ENCODE data around the gene CSNK1G1.

Gene CSNK1G1

DNA sequence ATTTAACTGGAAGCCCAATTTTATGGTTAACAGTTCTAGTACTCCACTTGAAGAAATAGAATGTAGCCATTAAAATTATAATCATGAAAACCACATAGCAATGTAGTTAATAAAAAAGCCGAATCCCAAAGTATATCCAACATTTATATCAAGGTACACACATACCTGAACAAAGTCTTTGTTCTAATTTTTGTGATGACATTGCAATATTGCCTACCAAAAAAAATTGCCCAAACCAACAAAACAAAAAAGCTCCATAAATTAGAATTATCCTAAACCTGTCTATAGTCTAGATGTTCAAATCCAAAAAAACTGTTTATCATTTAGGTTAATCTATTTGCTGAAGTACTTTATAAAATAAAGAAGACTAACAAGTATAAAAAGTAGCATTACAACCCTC is 70.8 kb downstream of the CSNK1G1 start:
- H3K9me3 ChIP-seq (ENCODE audit: control insufficient read depth, insufficient read depth, low read length) = no peaks in the 10 kb centered on the region
- H3K79me2 ChIP-seq (ENCODE audit: control insufficient read depth, low read length) = peaks cover 26% of the 10 kb centered on the region
- no peaks in the 10 kb centered on the region for H4K20me1 ChIP-seq (ENCODE audit: control insufficient read depth, insufficient read depth, low read depth, low read length)
- H3F3A ChIP-seq (ENCODE audit: control insufficient read depth, insufficient read depth) = no peaks in the 10 kb centered on the region
- H3K9me2 ChIP-seq (replicated peaks; ENCODE audit: control insufficient read depth, low read length) = no peaks in the 10 kb centered on the region
- H3K27me3 ChIP-seq (ENCODE audit: control insufficient read depth, low read length) = no peaks in the 10 kb centered on the region
- H3K36me3 ChIP-seq (ENCODE audit: control insufficient read depth, low read length) = no peaks in the 10 kb centered on the region
- no peak overlapping the region for H3K27ac ChIP-seq (ENCODE audit: low read depth, low read length)
- TF ChIP-seq EZH2phosphoT487 (IDR thresholded peaks at IDR 0.05; ENCODE audit: borderline replicate concordance, low read length) = no peak
- TF ChIP-seq CTCF (IDR thresholded peaks at IDR 0.05; ENCODE audit: low read depth, low read length, poor library complexity, severe bottlenecking) = no peak
- no peaks in the 10 kb centered on the region for H3K4me1 ChIP-seq (ENCODE audit: control insufficient read depth, low read length)
- no peak overlapping the region for H3K4me2 ChIP-seq (ENCODE audit: low read length)
- H3K4me3 ChIP-seq (ENCODE audit: low read length) = no peak overlapping the region

GRCh38 chr15:64284042-64284441 is 71.9 kb downstream of the CSNK1G1 start:
- Histone ChIP-seq H3K36me3 (ENCODE audit: control insufficient read depth, low read length) (no peaks in the 10 kb centered on the region; the same call in 1 of the 2 replicates), H3K4me2 (ENCODE audit: low read length) (no peak overlapping the region), H4K20me1 (ENCODE audit: control insufficient read depth, insufficient read depth, low read depth, low read length) (no peaks in the 10 kb centered on the region), H3K4me1 (ENCODE audit: control insufficient read depth, low read length) (no peaks in the 10 kb centered on the region), H3K27me3 (ENCODE audit: control insufficient read depth, low read length) (no peaks in the 10 kb centered on the region), H3K27ac (ENCODE audit: low read depth, low read length) (no peak overlapping the region), H3K4me3 (ENCODE audit: low read length) (no peak overlapping the region), H3K9me2 (replicated peaks; ENCODE audit: control insufficient read depth, low read length) (no peaks in the 10 kb centered on the region), H3F3A (ENCODE audit: control insufficient read depth, insufficient read depth) (no peaks in the 10 kb centered on the region), H3K9me3 (ENCODE audit: control insufficient read depth, insufficient read depth, low read length) (no peaks in the 10 kb centered on the region), H3K79me2 (ENCODE audit: control insufficient read depth, low read length) (peaks cover 19% of the 10 kb centered on the region)
- no peak for TF ChIP-seq CTCF (IDR thresholded peaks at IDR 0.05; ENCODE audit: low read depth, low read length, poor library complexity, severe bottlenecking)
- TF ChIP-seq EZH2phosphoT487 (IDR thresholded peaks at IDR 0.05; ENCODE audit: borderline replicate concordance, low read length) = no peak

DNA sequence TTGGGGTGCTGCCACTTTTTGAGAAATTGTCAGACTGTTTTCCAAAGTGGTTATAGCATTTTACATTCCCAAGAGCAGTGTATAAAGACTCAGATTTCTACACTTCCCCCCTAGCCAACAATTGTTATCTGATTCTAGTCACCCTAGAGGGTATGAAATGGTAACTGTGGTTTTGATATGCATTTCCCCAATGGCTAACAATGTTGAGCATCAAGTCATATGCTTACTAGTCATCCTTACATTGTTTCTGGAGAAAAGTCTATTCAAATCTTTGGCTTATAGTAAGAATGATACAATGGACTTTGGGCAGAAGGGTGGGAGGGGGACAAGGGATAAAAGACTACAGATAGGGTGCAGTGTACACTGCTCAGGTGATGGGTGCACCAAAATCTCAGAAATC is 73.3 kb downstream of the CSNK1G1 start:
- Histone ChIP-seq H3K9me2 (replicated peaks; ENCODE audit: control insufficient read depth, low read length) (no peaks in the 10 kb centered on the region), H3K4me1 (ENCODE audit: control insufficient read depth, low read length) (no peaks in the 10 kb centered on the region), H3K4me2 (ENCODE audit: low read length) (no peak overlapping the region), H3K27me3 (ENCODE audit: control insufficient read depth, low read length) (no peaks in the 10 kb centered on the region), H3K9me3 (ENCODE audit: control insufficient read depth, insufficient read depth, low read length) (no peaks in the 10 kb centered on the region), H4K20me1 (ENCODE audit: control insufficient read depth, insufficient read depth, low read depth, low read length) (no peaks in the 10 kb centered on the region), H3K36me3 (ENCODE audit: control insufficient read depth, low read length) (no peaks in the 10 kb centered on the region; the same call in 1 of the 2 replicates), H3K27ac (ENCODE audit: low read depth, low read length) (no peak overlapping the region), H3K4me3 (ENCODE audit: low read length) (no peak overlapping the region), H3F3A (ENCODE audit: control insufficient read depth, insufficient read depth) (no peaks in the 10 kb centered on the region), H3K79me2 (ENCODE audit: control insufficient read depth, low read length) (peaks cover 15% of the 10 kb centered on the region)
- TF ChIP-seq EZH2phosphoT487 (IDR thresholded peaks at IDR 0.05; ENCODE audit: borderline replicate concordance, low read length) (no peak), CTCF (IDR thresholded peaks at IDR 0.05; ENCODE audit: low read depth, low read length, poor library complexity, severe bottlenecking) (no peak)
